Keratinocyte (primary cell): ENCODE data around the gene CUEDC2.

Experiments
- EZH2 ChIP-seq: IDR thresholded peaks from one replicate; pipeline ENCODE4 v1.6.1; 2012; ENCODE audit warnings: inconsistent platforms, mild to moderate bottlenecking, low read length, moderate library complexity
- TF ChIP-seq, protein P1 (sequence below), 3 experiments: IDR thresholded peaks in 1 of 3; conservative IDR thresholded peaks in 1 of 3; optimal IDR thresholded peaks in 1 of 3; 2 replicates in 2 of 3; 3 replicates in 1 of 3; pipeline versions ENCODE3 to v1.5.1; 2011; ENCODE audit warnings: low read length in 3 of 3, mild to moderate bottlenecking in 3 of 3, moderate library complexity in 2 of 3, control low read depth in 1 of 3, inconsistent platforms in 1 of 3; ENCODE audit not compliant: insufficient read depth in 2 of 3; ENCODE audit errors: extremely low read depth in 1 of 3

DNA sequence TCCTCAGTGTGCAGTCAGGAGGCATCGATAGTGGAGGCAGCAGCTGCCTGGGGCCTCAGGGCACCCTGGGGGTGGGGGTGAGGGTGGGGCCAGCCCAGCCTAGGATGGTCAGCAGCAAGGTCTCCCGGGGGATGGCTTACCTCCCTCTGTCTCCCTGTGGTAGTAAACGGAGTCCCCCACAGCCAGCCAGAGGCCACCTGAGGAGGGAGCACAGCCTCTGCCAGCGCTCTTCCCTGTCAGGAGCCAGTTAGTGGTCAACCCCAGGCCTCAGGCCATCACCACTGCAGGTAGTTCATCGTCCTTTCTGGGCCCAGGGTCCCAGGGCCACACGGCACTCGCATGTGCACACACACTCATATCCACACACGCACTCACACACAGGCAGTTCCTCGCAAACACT, 48.0 kb upstream of the CUEDC2 start:
- TF ChIP-seq, protein P1, sequence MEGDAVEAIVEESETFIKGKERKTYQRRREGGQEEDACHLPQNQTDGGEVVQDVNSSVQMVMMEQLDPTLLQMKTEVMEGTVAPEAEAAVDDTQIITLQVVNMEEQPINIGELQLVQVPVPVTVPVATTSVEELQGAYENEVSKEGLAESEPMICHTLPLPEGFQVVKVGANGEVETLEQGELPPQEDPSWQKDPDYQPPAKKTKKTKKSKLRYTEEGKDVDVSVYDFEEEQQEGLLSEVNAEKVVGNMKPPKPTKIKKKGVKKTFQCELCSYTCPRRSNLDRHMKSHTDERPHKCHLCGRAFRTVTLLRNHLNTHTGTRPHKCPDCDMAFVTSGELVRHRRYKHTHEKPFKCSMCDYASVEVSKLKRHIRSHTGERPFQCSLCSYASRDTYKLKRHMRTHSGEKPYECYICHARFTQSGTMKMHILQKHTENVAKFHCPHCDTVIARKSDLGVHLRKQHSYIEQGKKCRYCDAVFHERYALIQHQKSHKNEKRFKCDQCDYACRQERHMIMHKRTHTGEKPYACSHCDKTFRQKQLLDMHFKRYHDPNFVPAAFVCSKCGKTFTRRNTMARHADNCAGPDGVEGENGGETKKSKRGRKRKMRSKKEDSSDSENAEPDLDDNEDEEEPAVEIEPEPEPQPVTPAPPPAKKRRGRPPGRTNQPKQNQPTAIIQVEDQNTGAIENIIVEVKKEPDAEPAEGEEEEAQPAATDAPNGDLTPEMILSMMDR (optimal IDR thresholded peaks at IDR 0.05 in 1 of 3, IDR thresholded peaks at IDR 0.05 in 1 of 3, conservative IDR thresholded peaks at IDR 0.05 in 1 of 3; ENCODE audit: extremely low read depth in 1 of 3, insufficient read depth in 2 of 3, low read length in 3 of 3), result no peak
- no peak for TF ChIP-seq EZH2
